ENCODE data around the gene TTC3.

TTC3 gene

GRCh38 chr21:37208056-37208721 lies 135.1 kb downstream of the TTC3 start:
- peak overlapping the region; percentile 18 for H3K4me3 ChIP-seq (ENCODE audit: low read depth, low read length)
- no peak for DNase-seq (ENCODE audit: low read depth)
- TF ChIP-seq CTCF (IDR thresholded peaks at IDR 0.05; ENCODE audit: low read depth, low read length, missing control alignments) = no peak

GRCh38 chr21:37208741-37209225 lies 135.7 kb downstream of the TTC3 start:
- no peak for DNase-seq (ENCODE audit: low read depth)
- H3K4me3 ChIP-seq (ENCODE audit: low read depth, low read length) = peak overlapping the region; percentile 18
- TF ChIP-seq CTCF (IDR thresholded peaks at IDR 0.05; ENCODE audit: low read depth, low read length, missing control alignments) = peak; percentile 17

GRCh38 chr21:37210130-37210529 lies 137.1 kb downstream of the TTC3 start:
- TF ChIP-seq CTCF (IDR thresholded peaks at IDR 0.05; ENCODE audit: low read depth, low read length, missing control alignments) = no peak
- DNase-seq (ENCODE audit: low read depth) = no peak
- no peak overlapping the region for H3K4me3 ChIP-seq (ENCODE audit: low read depth, low read length)

DNA sequence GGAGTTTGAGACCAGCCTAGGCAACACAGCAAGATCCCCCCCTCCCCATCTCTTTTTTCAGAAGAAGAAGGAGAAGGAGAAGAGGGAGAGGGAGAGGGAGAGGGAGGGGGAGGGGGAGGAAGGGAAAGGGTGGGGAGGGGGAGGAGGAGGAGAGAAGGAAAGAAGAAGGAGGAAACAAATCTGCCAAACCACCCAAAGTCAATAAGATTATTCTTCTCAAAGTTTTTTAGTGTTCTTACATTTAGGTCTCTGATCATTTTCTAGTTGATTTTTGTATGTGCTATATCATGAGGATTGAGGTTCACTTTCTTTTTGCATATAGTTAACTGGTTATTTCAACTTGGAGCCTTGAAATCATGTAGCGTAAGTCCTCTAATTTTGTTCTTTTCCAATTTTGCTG lies 137.7 kb downstream of the TTC3 start:
- no peak overlapping the region for H3K4me3 ChIP-seq (ENCODE audit: low read depth, low read length)
- DNase-seq (ENCODE audit: low read depth) = no peak
- no peak for TF ChIP-seq CTCF (IDR thresholded peaks at IDR 0.05; ENCODE audit: low read depth, low read length, missing control alignments)

DNA sequence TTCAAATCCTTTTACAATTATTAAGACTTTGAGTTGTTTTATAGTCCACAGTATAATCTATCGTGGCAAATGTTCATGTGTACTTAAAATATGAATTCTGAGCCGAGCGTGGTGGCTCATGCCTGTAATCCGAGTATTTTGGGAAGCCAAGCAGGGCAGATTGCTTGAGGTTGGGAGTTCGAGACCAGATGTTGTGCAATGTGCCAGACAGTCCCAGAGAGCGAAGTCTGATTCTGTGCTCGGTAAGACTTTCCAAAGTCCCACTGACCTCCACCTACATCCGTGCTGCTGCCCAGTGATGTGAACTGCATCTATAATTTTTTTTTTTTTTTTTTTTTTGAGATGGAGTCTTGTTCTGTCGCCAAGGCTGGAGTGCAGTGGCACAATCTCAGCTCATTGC lies 141.9 kb downstream of the TTC3 start:
- no peak overlapping the region for H3K4me3 ChIP-seq (ENCODE audit: low read depth, low read length)
- DNase-seq (ENCODE audit: low read depth) = no peak
- TF ChIP-seq CTCF (IDR thresholded peaks at IDR 0.05; ENCODE audit: low read depth, low read length, missing control alignments) = no peak

- H3K4me3 ChIP-seq (ENCODE audit: low read depth, low read length) = peak overlapping the region; percentile 82
- no peak for TF ChIP-seq CTCF (IDR thresholded peaks at IDR 0.05; ENCODE audit: low read depth, low read length, missing control alignments)
Observed at GRCh38 chr21:37219761-37220432, 146.8 kb downstream of the TTC3 start.

More at GRCh38 chr21:37219761-37220432, 146.8 kb downstream of the TTC3 start:
- no peak for DNase-seq (ENCODE audit: low read depth)
